ENCODE results near the gene OSGEPL1.
A peak's percentile ranks its signal among the peaks of the same experiment; 100 is the strongest.

OSGEPL1 gene

DNA sequence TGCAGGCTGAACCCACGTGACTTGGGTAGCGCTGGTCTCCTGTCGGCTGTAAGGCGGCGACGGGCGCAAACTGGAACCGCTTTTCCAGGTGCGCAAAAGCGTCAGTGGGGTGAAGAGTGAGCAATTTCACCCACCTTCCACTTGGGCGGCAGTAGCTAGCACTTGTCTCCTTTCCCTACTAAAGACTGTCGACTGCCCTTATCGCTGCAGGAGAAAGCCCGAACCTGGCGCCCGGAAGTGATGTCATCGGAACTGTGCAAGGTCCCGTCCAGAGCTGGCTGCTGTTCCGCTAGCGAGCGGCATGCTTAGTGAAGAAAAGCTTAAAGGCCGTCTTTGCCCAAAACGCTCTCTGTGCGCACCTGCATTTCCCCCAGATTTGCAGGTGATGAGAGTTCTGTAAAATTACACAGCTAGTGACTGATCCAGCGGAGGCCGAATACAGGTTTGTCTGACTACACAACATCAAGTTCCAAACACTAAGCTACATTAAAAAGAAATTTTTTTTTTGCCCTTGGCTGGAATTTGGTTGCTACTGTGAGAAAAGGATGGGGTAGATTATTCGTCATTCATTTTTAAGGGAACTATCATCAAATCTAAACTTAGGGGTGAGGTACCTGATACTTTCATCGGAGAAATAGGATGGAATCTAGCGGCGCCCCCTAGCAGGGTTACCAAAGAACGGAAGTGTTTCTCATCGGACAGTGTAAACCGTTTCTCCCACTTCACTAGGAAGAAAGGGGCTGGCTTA, at the start of gene OSGEPL1:
OSGEPL1 (minus strand) TSS at position 242 of the 748 bp plus-strand sequence. CDS start 1,152 bp downstream, outside the sequence.
- Histone ChIP-seq H3K9ac (ENCODE audit: low read depth in 1 of 2, low read length in 2 of 2) (peak within 1 kb of the TSS; percentile 70 to 89), H3K27ac (ENCODE audit: low read depth, low read length) (peak within 1 kb of the TSS; percentile 48), H3K36me3 (ENCODE audit: control insufficient read depth in 1 of 2, insufficient read depth in 2 of 2, low read length in 2 of 2) (peaks cover 0 to 7% of the 10 kb centered on the region in 2 donors), H3K27me3 (ENCODE audit: control insufficient read depth in 1 of 2, insufficient read depth in 2 of 2, low read length in 2 of 2) (no peaks in the 10 kb centered on the region), H3K9me3 (ENCODE audit: control insufficient read depth in 1 of 2, low read length in 2 of 2) (no peaks in the 10 kb centered on the region), H3K4me1 (ENCODE audit: control insufficient read depth in 1 of 2, insufficient read depth in 2 of 2, low read length in 2 of 2) (peaks cover 7 to 10% of the 10 kb centered on the region in 2 donors), H3K4me3 (ENCODE audit: low read depth in 1 of 2, low read length in 2 of 2) (peak within 1 kb of the TSS; percentile 85 to 99)

DNA sequence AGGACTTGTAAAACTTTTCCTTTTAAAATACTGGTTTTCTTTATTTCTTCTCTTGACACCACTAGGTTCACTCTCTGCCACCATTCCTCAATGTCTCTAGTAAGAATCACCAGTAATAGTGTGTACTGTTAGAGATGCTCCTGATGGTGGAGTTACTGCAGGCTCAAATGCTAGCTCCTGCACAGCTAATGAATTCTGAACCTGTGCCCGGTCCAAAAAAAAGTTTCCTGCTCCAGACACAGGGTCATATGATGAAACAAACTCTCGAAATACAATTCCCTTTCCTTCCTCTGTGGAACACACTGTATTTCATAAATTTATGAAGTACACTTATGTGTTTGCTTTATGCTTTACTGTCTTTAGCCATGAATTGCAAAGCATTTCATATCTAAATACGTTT, 40.8 kb upstream of the OSGEPL1 start:
- Histone ChIP-seq H3K27ac (ENCODE audit: low read depth, low read length) (no peak overlapping the region), H3K27me3 (ENCODE audit: control insufficient read depth in 1 of 2, insufficient read depth in 2 of 2, low read length in 2 of 2) (no peaks in the 10 kb centered on the region), H3K4me3 (ENCODE audit: low read depth in 1 of 2, low read length in 2 of 2) (no peak overlapping the region), H3K9ac (ENCODE audit: low read depth in 1 of 2, low read length in 2 of 2) (no peak overlapping the region), H3K4me1 (ENCODE audit: control insufficient read depth in 1 of 2, insufficient read depth in 2 of 2, low read length in 2 of 2) (no peaks in the 10 kb centered on the region), H3K9me3 (ENCODE audit: control insufficient read depth in 1 of 2, low read length in 2 of 2) (no peaks in the 10 kb centered on the region), H3K36me3 (ENCODE audit: control insufficient read depth in 1 of 2, insufficient read depth in 2 of 2, low read length in 2 of 2) (peaks cover 0 to 4% of the 10 kb centered on the region in 2 donors)

DNA sequence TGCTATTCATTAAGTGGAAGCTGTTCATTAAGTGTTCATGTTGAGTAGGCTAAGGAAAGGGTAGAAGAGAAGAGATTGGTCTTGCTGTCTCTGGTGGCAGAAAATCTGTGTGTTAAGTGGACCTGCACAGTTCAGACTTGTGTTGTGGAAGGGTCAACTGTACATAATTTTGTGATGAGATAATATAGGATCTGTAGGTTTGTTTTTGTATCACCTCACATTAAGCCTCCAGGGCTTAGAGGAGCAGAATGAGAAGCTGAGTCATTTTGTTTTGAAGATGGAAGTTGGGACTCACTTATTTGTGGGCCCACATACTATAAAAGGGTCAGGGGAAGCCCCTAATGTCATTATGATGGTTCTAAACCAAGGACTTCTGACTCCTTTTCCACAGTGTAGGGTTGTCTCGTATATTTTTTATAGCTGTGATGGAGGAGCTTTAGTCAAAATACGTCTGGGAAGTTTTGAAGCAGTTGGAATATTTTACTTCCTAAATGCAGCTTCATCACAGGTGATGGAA, 39.9 kb upstream of the OSGEPL1 start:
- Histone ChIP-seq H3K4me3 (ENCODE audit: low read depth in 1 of 2, low read length in 2 of 2) (no peak overlapping the region), H3K36me3 (ENCODE audit: control insufficient read depth in 1 of 2, insufficient read depth in 2 of 2, low read length in 2 of 2) (peaks cover 0 to 4% of the 10 kb centered on the region in 2 donors), H3K27me3 (ENCODE audit: control insufficient read depth in 1 of 2, insufficient read depth in 2 of 2, low read length in 2 of 2) (no peaks in the 10 kb centered on the region), H3K9me3 (ENCODE audit: control insufficient read depth in 1 of 2, low read length in 2 of 2) (no peaks in the 10 kb centered on the region), H3K9ac (ENCODE audit: low read depth in 1 of 2, low read length in 2 of 2) (no peak overlapping the region), H3K27ac (ENCODE audit: low read depth, low read length) (no peak overlapping the region), H3K4me1 (ENCODE audit: control insufficient read depth in 1 of 2, insufficient read depth in 2 of 2, low read length in 2 of 2) (no peaks in the 10 kb centered on the region)

- Histone ChIP-seq H3K9ac (ENCODE audit: low read depth in 1 of 2, low read length in 2 of 2) (no peak overlapping the region), H3K4me1 (ENCODE audit: control insufficient read depth in 1 of 2, insufficient read depth in 2 of 2, low read length in 2 of 2) (no peaks in the 10 kb centered on the region), H3K4me3 (ENCODE audit: low read depth in 1 of 2, low read length in 2 of 2) (no peak overlapping the region), H3K27ac (ENCODE audit: low read depth, low read length) (no peak overlapping the region), H3K9me3 (ENCODE audit: control insufficient read depth in 1 of 2, low read length in 2 of 2) (no peaks in the 10 kb centered on the region), H3K36me3 (ENCODE audit: control insufficient read depth in 1 of 2, insufficient read depth in 2 of 2, low read length in 2 of 2) (peaks cover 0 to 20% of the 10 kb centered on the region in 2 donors), H3K27me3 (ENCODE audit: control insufficient read depth in 1 of 2, insufficient read depth in 2 of 2, low read length in 2 of 2) (no peaks in the 10 kb centered on the region)
Observed at GRCh38 chr2:189799531-189799930, 36.9 kb upstream of the OSGEPL1 start.

GRCh38 chr2:189799030-189799331, 36.4 kb upstream of the OSGEPL1 start:
- H3K27ac ChIP-seq (ENCODE audit: low read depth, low read length) = no peak overlapping the region
- H3K27me3 ChIP-seq (ENCODE audit: control insufficient read depth in 1 of 2, insufficient read depth in 2 of 2, low read length in 2 of 2) = no peaks in the 10 kb centered on the region
- no peaks in the 10 kb centered on the region for H3K9me3 ChIP-seq (ENCODE audit: control insufficient read depth in 1 of 2, low read length in 2 of 2)
- no peak overlapping the region for H3K4me3 ChIP-seq (ENCODE audit: low read depth in 1 of 2, low read length in 2 of 2)
- no peak overlapping the region for H3K9ac ChIP-seq (ENCODE audit: low read depth in 1 of 2, low read length in 2 of 2)
- no peaks in the 10 kb centered on the region for H3K4me1 ChIP-seq (ENCODE audit: control insufficient read depth in 1 of 2, insufficient read depth in 2 of 2, low read length in 2 of 2)
- H3K36me3 ChIP-seq (ENCODE audit: control insufficient read depth in 1 of 2, insufficient read depth in 2 of 2, low read length in 2 of 2) = peaks cover 0 to 23% of the 10 kb centered on the region in 2 donors

- H3K4me3 ChIP-seq (ENCODE audit: low read depth in 1 of 2, low read length in 2 of 2) = no peak overlapping the region
- no peak overlapping the region for H3K27ac ChIP-seq (ENCODE audit: low read depth, low read length)
- H3K9me3 ChIP-seq (ENCODE audit: control insufficient read depth in 1 of 2, low read length in 2 of 2) = no peaks in the 10 kb centered on the region
- peaks cover 0 to 28% of the 10 kb centered on the region in 2 donors for H3K36me3 ChIP-seq (ENCODE audit: control insufficient read depth in 1 of 2, insufficient read depth in 2 of 2, low read length in 2 of 2)
- no peak overlapping the region for H3K9ac ChIP-seq (ENCODE audit: low read depth in 1 of 2, low read length in 2 of 2)
- H3K4me1 ChIP-seq (ENCODE audit: control insufficient read depth in 1 of 2, insufficient read depth in 2 of 2, low read length in 2 of 2) = no peaks in the 10 kb centered on the region
- no peaks in the 10 kb centered on the region for H3K27me3 ChIP-seq (ENCODE audit: control insufficient read depth in 1 of 2, insufficient read depth in 2 of 2, low read length in 2 of 2)
Observed at GRCh38 chr2:189798312-189799029, 35.9 kb upstream of the OSGEPL1 start.

DNA sequence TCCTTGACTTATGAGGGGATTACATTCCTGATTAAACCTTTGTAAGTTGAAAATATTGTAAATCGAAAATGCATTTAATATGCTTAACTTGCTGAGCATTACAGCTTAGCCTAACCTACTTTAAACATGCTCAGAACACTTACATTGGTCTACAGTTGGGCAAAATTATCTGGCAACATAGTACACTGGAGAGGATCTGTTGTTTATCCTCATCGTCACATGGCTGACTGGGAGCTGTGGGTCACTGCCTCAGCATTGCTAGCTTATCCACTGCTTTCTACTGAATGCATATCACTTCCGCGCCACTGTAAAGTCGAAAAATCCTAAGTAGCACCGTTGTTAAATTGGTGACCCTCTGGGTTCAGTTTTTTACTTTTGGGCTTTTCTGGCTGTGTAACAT, 35.3 kb upstream of the OSGEPL1 start:
- Histone ChIP-seq H3K27me3 (ENCODE audit: control insufficient read depth in 1 of 2, insufficient read depth in 2 of 2, low read length in 2 of 2) (no peaks in the 10 kb centered on the region), H3K27ac (ENCODE audit: low read depth, low read length) (no peak overlapping the region), H3K4me1 (ENCODE audit: control insufficient read depth in 1 of 2, insufficient read depth in 2 of 2, low read length in 2 of 2) (no peaks in the 10 kb centered on the region), H3K4me3 (ENCODE audit: low read depth in 1 of 2, low read length in 2 of 2) (no peak overlapping the region), H3K36me3 (ENCODE audit: control insufficient read depth in 1 of 2, insufficient read depth in 2 of 2, low read length in 2 of 2) (peaks cover 0 to 34% of the 10 kb centered on the region in 2 donors), H3K9me3 (ENCODE audit: control insufficient read depth in 1 of 2, low read length in 2 of 2) (no peaks in the 10 kb centered on the region), H3K9ac (ENCODE audit: low read depth in 1 of 2, low read length in 2 of 2) (no peak overlapping the region)

DNA sequence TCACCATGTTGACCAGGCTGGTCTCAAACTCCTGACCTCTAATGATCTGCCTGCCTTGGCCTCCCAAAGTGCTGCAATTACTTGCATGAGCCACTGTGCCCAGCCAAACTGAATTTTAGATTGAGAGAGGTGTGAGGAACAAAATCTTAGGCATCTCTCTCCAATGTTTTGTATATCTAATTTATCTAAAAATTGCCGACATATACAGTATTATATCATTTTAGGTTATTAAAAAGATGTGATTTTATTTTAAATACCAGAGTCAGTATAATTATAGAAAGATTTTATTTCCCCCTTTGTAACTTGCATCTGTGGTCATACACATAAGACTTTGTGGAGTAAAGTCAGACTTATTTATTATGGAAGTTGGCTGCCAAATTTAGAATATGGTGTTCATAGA, 31.7 kb upstream of the OSGEPL1 start:
- Histone ChIP-seq H3K27me3 (ENCODE audit: control insufficient read depth in 1 of 2, insufficient read depth in 2 of 2, low read length in 2 of 2) (no peaks in the 10 kb centered on the region), H3K27ac (ENCODE audit: low read depth, low read length) (no peak overlapping the region), H3K9me3 (ENCODE audit: control insufficient read depth in 1 of 2, low read length in 2 of 2) (no peaks in the 10 kb centered on the region), H3K4me1 (ENCODE audit: control insufficient read depth in 1 of 2, insufficient read depth in 2 of 2, low read length in 2 of 2) (no peaks in the 10 kb centered on the region), H3K4me3 (ENCODE audit: low read depth in 1 of 2, low read length in 2 of 2) (no peak overlapping the region), H3K36me3 (ENCODE audit: control insufficient read depth in 1 of 2, insufficient read depth in 2 of 2, low read length in 2 of 2) (peaks cover 0 to 31% of the 10 kb centered on the region in 2 donors), H3K9ac (ENCODE audit: low read depth in 1 of 2, low read length in 2 of 2) (no peak overlapping the region)

- Histone ChIP-seq H3K36me3 (ENCODE audit: control insufficient read depth in 1 of 2, insufficient read depth in 2 of 2, low read length in 2 of 2) (peaks cover 0 to 22% of the 10 kb centered on the region in 2 donors), H3K4me3 (ENCODE audit: low read depth in 1 of 2, low read length in 2 of 2) (peak overlapping the region in 1 of 2 donors; percentile 43)
Observed at GRCh38 chr2:189791338-189792042, 28.9 kb upstream of the OSGEPL1 start.

More at GRCh38 chr2:189791338-189792042, 28.9 kb upstream of the OSGEPL1 start:
- H3K4me1 ChIP-seq (ENCODE audit: control insufficient read depth in 1 of 2, insufficient read depth in 2 of 2, low read length in 2 of 2) = no peaks in the 10 kb centered on the region
- no peaks in the 10 kb centered on the region for H3K27me3 ChIP-seq (ENCODE audit: control insufficient read depth in 1 of 2, insufficient read depth in 2 of 2, low read length in 2 of 2)
- H3K9ac ChIP-seq (ENCODE audit: low read depth in 1 of 2, low read length in 2 of 2) = peak overlapping the region in 1 of 2 donors; percentile 37
- no peak overlapping the region for H3K27ac ChIP-seq (ENCODE audit: low read depth, low read length)
- no peaks in the 10 kb centered on the region for H3K9me3 ChIP-seq (ENCODE audit: control insufficient read depth in 1 of 2, low read length in 2 of 2)

All from duodenal mucosa (tissue), 2 donors.